ENCODE measurements around the gene PKN3. TPM values are rescaled to one million over a fixed set of nuclear protein-coding genes. Genes with fewer than 3 reads are reported as not detected.

The PKN3 gene
- total RNA-seq, 1 donor from 2014 or later, result 13.4 TPM

- Histone ChIP-seq H3K27ac (no peak overlapping the region), H3K27me3 (no peaks in the 10 kb centered on the region), H3K4me3 (no peak overlapping the region), H3K9me3 (no peaks in the 10 kb centered on the region), H3K4me1 (no peaks in the 10 kb centered on the region), H3K36me3 (peaks cover 40% of the 10 kb centered on the region)
- no peak for ATAC-seq
- no peak for DNase-seq
- no peak for TF ChIP-seq CTCF (IDR thresholded peaks at IDR 0.05)
- intact Hi-C loops (cut with DNase I), result no loop called here
Observed at GRCh38 chr9:128753627-128754026, 51.3 kb downstream of the PKN3 start.

GRCh38 chr9:128757602-128758001 lies 55.3 kb downstream of the PKN3 start:
- no peak for ATAC-seq
- intact Hi-C loops (cut with DNase I), result no loop called here

GRCh38 chr9:128762671-128763449 lies 60.6 kb downstream of the PKN3 start:
- Histone ChIP-seq H3K36me3 (peaks cover 10% of the 10 kb centered on the region), H3K4me1 (no peaks in the 10 kb centered on the region), H3K27ac (no peak overlapping the region), H3K4me3 (no peak overlapping the region), H3K27me3 (no peaks in the 10 kb centered on the region), H3K9me3 (no peaks in the 10 kb centered on the region)
- no peak for TF ChIP-seq CTCF (IDR thresholded peaks at IDR 0.05)
- intact Hi-C loops (cut with DNase I), result no loop called here
- no peak for ATAC-seq
- no peak for DNase-seq

More at GRCh38 chr9:128757602-128758001, 55.3 kb downstream of the PKN3 start:
- H3K27me3 ChIP-seq, result no peaks in the 10 kb centered on the region
- H3K4me1 ChIP-seq, result no peaks in the 10 kb centered on the region
- H3K36me3 ChIP-seq, result peaks cover 19% of the 10 kb centered on the region
- no peak for TF ChIP-seq CTCF (IDR thresholded peaks at IDR 0.05)
- no peak for DNase-seq
- H3K4me3 ChIP-seq, result no peak overlapping the region
- no peaks in the 10 kb centered on the region for H3K9me3 ChIP-seq
- H3K27ac ChIP-seq, result no peak overlapping the region

- DNase-seq, result no peak
- ATAC-seq, result no peak
- Histone ChIP-seq H3K27ac (no peak overlapping the region), H3K4me3 (no peak overlapping the region), H3K9me3 (no peaks in the 10 kb centered on the region), H3K4me1 (no peaks in the 10 kb centered on the region), H3K27me3 (no peaks in the 10 kb centered on the region), H3K36me3 (peaks cover 10% of the 10 kb centered on the region)
- no peak for TF ChIP-seq CTCF (IDR thresholded peaks at IDR 0.05)
- intact Hi-C loops (cut with DNase I), result no loop called here
Observed at GRCh38 chr9:128764361-128764760, 62.1 kb downstream of the PKN3 start.

GRCh38 chr9:128765499-128765898 lies 63.2 kb downstream of the PKN3 start:
- intact Hi-C loops (cut with DNase I), result no loop called here
- no peak for TF ChIP-seq CTCF (IDR thresholded peaks at IDR 0.05)

More at GRCh38 chr9:128765499-128765898, 63.2 kb downstream of the PKN3 start:
- Histone ChIP-seq H3K4me3 (no peak overlapping the region), H3K4me1 (peaks cover 10% of the 10 kb centered on the region), H3K9me3 (no peaks in the 10 kb centered on the region), H3K27me3 (no peaks in the 10 kb centered on the region), H3K36me3 (peaks cover 10% of the 10 kb centered on the region), H3K27ac (no peak overlapping the region)
- no peak for ATAC-seq
- DNase-seq, result no peak

Measured in upper lobe of right lung (tissue), 1 donor.